ENCODE results near the gene ISYNA1.

- no peak for TF ChIP-seq FOXK2 (IDR thresholded peaks at IDR 0.05)
- TF ChIP-seq FOXM1 (IDR thresholded peaks at IDR 0.05; ENCODE audit: borderline replicate concordance) = no peak
- no peak for TF ChIP-seq FOXA1 (IDR thresholded peaks at IDR 0.05)
- no peak for TF ChIP-seq TARDBP (IDR thresholded peaks at IDR 0.05)
- no peak for TF ChIP-seq BHLHE40 (IDR thresholded peaks at IDR 0.05; ENCODE audit: borderline replicate concordance)
- TF ChIP-seq ZNF384 (IDR thresholded peaks at IDR 0.05) = no peak
- TF ChIP-seq NFRKB (IDR thresholded peaks at IDR 0.05) = no peak
- TF ChIP-seq ELF4 (IDR thresholded peaks at IDR 0.05) = no peak
- TF ChIP-seq SP1 (IDR thresholded peaks at IDR 0.05) = no peak
- no peak for TF ChIP-seq PKNOX1 (IDR thresholded peaks at IDR 0.05)
- TF ChIP-seq ARNT (IDR thresholded peaks at IDR 0.05) = no peak
- no peak for TF ChIP-seq SUZ12 (IDR thresholded peaks at IDR 0.05)
- no peak for TF ChIP-seq LEF1 (IDR thresholded peaks at IDR 0.05; ENCODE audit: borderline replicate concordance)
- peak; percentile 77 for TF ChIP-seq L3MBTL2 (conservative IDR thresholded peaks at IDR 0.05)
These were observed 49.6 kb downstream of the ISYNA1 start for GRCh38 chr19:18388100-18388959.
